AG04449 (cell line): ENCODE measurements around the gene SMIM28.

Experiments
- CTCF ChIA-PET: fragments of 350-600 bp; formaldehyde crosslinking; extraction: SDS; loops from one replicate; lab custom pipeline; 2021; ENCODE audit warnings: antibody characterized with exemption; lab: Yijun Ruan, JAX
- POLR2A ChIA-PET: fragments of 400-600, 350-600 bp; formaldehyde crosslinking; extraction: SDS; loops from one replicate; lab custom pipeline; 2020; ENCODE audit warnings: antibody characterized with exemption, inconsistent platforms; lab: Yijun Ruan, JAX
- DNase-seq: peaks from one replicate; pipeline ENCODE4 v3.0.0-alpha.2; 2010; ENCODE audit warnings: low read depth, low spot score
- H3K4me3 ChIP-seq: 2 replicates; pipeline ENCODE4 v1.5.1; 2011; ENCODE audit warnings: low read depth, mild to moderate bottlenecking, control low read depth, low read length
- TF ChIP-seq, protein P1 (sequence below): IDR thresholded peaks from one replicate; pipeline ENCODE4 v1.5.1; 2011; ENCODE audit warnings: mild to moderate bottlenecking, moderate library complexity, low read length, control low read depth, inconsistent platforms; ENCODE audit not compliant: insufficient read depth; ENCODE audit errors: missing control alignments

Gene SMIM28

DNA sequence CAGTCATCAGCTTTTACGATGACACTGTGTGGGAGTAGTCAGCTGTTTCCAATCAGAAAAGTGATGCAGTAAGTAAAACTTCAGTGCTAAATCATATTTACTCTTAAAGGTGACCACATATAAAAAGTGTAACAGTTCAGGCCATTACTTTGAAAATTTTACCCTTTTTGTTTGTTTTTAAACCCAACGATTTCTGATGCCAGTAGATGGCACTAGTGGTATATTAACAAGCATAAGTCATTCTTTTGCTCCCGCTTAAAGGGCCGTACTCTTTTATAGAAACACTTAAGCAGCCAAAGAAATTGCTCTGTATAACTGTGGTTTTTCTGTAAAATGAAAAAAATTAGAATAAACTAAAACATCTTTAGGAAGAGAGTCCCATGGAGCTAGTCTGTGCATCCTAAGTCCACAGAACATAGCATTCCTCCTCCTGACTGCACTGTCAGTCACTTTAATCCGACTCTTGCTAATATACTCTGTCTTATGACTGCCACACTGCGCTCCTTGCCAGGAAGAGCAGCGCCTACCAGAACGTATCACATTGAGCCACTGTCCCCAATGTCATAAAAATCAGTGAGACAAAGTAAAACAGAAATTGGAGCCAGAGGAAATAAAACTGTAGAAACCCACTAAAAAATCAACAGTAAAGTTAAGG lies 51.4 kb downstream of the SMIM28 start:
- DNase-seq, result peak; percentile 24
- POLR2A ChIA-PET, result no interaction called here
- no peak overlapping the region for H3K4me3 ChIP-seq
- CTCF ChIA-PET, result interaction anchor here (0.6 to 9.4 kb wide), 28 partner anchors 11 to 440 kb away, joined by 3 to 121 read pairs (median 6); partner anchors contain the start of gene CCDC28A
- TF ChIP-seq, protein P1, sequence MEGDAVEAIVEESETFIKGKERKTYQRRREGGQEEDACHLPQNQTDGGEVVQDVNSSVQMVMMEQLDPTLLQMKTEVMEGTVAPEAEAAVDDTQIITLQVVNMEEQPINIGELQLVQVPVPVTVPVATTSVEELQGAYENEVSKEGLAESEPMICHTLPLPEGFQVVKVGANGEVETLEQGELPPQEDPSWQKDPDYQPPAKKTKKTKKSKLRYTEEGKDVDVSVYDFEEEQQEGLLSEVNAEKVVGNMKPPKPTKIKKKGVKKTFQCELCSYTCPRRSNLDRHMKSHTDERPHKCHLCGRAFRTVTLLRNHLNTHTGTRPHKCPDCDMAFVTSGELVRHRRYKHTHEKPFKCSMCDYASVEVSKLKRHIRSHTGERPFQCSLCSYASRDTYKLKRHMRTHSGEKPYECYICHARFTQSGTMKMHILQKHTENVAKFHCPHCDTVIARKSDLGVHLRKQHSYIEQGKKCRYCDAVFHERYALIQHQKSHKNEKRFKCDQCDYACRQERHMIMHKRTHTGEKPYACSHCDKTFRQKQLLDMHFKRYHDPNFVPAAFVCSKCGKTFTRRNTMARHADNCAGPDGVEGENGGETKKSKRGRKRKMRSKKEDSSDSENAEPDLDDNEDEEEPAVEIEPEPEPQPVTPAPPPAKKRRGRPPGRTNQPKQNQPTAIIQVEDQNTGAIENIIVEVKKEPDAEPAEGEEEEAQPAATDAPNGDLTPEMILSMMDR, result peak; percentile 27

DNA sequence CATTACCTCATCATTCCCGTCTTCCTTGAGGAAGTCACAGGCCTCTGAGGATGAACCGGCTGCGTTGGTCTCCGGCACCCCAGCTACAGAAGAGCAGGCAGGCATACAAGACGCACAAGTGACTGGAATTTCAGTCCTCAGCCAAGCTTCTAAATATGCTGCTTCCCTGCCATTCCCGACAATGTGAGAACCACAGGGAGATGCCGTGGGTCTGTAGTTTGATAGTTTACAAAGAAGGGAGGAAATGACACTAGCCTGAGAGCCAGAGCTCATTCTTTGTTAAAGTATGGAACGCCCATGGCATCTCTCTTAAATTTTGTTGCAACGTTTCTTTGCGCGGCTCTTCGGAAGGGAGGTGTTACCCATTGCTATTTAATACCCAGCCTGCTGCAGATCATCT lies 52.1 kb downstream of the SMIM28 start:
- no peak for DNase-seq
- TF ChIP-seq, protein P1, result no peak
- H3K4me3 ChIP-seq, result no peak overlapping the region
- POLR2A ChIA-PET, result no interaction called here
- CTCF ChIA-PET, result interaction anchor here (0.6 to 9.4 kb wide), 26 partner anchors 11 to 559 kb away, joined by 3 to 121 read pairs (median 8); partner anchors contain the start of gene CCDC28A

DNA sequence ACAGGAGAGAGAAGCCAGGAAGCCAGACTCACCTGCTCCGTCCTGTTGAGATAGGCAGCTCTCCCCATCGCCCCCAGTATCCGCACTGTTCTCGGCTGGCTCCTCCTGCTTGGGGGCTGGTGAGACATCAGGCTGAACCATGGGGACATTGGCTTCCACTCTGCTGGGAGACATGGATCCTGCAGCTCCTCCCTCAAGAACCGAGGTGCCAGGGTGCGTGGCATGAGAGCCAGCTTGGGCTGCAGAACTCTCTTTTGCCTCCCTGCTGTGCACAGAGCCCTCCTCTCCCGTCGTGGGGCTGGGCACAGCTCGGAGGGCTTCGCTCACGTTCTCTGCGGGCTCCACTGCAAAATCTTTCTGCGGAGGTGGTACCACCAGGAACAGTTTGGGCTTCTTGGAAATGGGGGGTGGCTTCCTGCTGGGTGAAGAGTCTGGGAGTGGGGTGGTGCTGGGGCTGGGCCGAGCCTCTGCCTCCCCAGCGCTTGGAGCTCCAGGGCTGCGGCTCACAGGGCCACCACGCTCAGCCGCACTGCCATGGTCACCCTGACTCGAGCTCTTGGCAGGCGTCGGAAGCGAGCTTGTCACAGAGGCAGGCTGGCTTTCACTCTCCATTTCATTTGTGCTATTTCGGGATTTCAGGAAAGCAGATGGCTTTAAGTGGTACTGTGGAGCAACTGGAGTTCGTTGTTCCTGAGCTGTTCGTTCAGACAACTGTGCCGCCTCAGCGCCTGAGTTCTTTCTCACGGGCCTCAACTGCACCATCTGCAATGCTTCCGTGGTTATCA lies 52.8 kb downstream of the SMIM28 start:
- no peak for DNase-seq
- ChIA-PET POLR2A (interaction anchor here (1.1 kb wide), 1 partner anchor 34 kb away, joined by 5 read pairs; no protein-coding TSS in a partner anchor), CTCF (interaction anchor here (0.7 to 9.4 kb wide), 15 partner anchors 10 to 559 kb away, joined by 3 to 121 read pairs (median 13); no protein-coding TSS in a partner anchor)
- TF ChIP-seq, protein P1, result no peak
- no peak overlapping the region for H3K4me3 ChIP-seq

DNA sequence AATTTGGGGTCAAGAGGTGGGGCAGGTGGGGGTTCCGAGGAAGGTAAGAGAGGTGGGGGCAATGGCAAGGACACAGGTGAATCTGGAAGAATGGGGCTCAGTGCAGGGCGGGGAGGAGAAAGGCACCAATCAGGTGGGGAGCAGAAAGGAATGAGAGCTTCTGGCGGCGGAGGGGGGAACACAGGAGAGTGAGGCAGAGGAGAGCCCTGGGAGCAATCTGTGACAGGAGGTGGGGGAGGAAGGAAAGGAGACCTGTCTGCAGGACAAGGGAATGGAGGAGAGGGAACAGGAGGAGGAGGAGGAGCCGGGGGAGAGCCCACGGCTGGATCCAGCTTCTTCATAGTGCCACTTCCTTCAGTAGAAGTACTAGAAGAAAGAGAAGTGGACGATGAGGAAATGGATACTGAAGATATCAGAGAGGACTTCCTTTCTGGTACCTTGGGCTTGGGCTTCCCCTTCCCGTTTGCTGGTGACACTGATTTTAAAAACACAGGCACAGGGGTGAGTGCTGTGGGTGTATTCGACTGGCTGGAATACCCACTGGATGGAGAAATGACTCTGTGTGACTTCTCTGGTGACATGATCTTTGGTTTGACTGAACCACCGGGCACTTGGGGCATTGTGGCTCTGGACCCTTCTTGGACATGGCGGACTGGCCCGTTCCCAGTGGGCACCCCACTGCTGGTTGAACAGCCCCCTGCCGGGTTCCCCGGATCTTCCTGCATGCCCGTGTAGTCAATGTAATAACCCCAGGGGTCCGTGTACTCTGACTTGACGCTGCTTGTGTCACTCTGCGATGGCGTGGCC lies 53.8 kb downstream of the SMIM28 start:
- no peak for DNase-seq
- TF ChIP-seq, protein P1, result no peak
- ChIA-PET POLR2A (interaction anchor here (1.1 kb wide), 1 partner anchor 34 kb away, joined by 5 read pairs; no protein-coding TSS in a partner anchor), CTCF (interaction anchor here (1.1 to 9.4 kb wide), 10 partner anchors 9 to 337 kb away, joined by 3 to 121 read pairs (median 23); no protein-coding TSS in a partner anchor)
- H3K4me3 ChIP-seq, result no peak overlapping the region

DNA sequence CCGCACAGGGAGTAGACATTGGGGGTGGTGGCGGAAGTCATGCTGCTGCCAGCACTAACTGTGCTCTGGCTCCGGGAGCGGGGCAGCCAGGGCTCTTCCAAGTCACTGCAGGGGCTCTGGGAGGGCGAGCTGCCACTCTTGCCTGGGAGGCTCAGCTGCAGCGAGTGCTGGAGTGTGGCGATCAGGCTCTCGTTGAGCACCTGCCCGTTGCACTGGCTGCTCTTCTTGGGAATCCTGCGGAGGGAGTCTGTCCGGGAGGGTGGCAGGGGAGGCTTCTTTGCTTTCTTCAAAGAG lies 54.3 kb downstream of the SMIM28 start:
- H3K4me3 ChIP-seq, result no peak overlapping the region
- ChIA-PET CTCF (interaction anchor here (1.2 to 9.4 kb wide), 4 partner anchors 66 to 159 kb away, joined by 4 to 109 read pairs (median 7); no protein-coding TSS in a partner anchor), POLR2A (no interaction called here)
- TF ChIP-seq, protein P1, result no peak
- DNase-seq, result no peak
